Esophagus squamous epithelium (tissue), 4 donors: ENCODE results near the gene KRTAP10-7.
"Not testable (repeated sequence)": the region's sequence is repeated elsewhere in the genome, so short reads cannot be mapped to it uniquely, and the experiment has no call there.

ENCODE experiments used
- POLR2A ChIP-seq, 4 donors: fragments of 450-650 bp; IDR thresholded peaks; one replicate each; pipeline ENCODE4 v1.6.1; 2017; ENCODE audit warnings: antibody characterized with exemption in 4 of 4, mild to moderate bottlenecking in 4 of 4, moderate library complexity in 3 of 4
- TF ChIP-seq, protein P1 (sequence below), 6 experiments: fragments of 450-650 bp in 4 of 6; fragments of 200-600 bp in 2 of 6; sonication (generic) in 2 of 6; IDR thresholded peaks; one replicate each; pipeline ENCODE4 v1.5.1; 2016 to 2019; ENCODE audit warnings: antibody characterized with exemption in 6 of 6, mild to moderate bottlenecking in 4 of 6, moderate library complexity in 4 of 6

DNA sequence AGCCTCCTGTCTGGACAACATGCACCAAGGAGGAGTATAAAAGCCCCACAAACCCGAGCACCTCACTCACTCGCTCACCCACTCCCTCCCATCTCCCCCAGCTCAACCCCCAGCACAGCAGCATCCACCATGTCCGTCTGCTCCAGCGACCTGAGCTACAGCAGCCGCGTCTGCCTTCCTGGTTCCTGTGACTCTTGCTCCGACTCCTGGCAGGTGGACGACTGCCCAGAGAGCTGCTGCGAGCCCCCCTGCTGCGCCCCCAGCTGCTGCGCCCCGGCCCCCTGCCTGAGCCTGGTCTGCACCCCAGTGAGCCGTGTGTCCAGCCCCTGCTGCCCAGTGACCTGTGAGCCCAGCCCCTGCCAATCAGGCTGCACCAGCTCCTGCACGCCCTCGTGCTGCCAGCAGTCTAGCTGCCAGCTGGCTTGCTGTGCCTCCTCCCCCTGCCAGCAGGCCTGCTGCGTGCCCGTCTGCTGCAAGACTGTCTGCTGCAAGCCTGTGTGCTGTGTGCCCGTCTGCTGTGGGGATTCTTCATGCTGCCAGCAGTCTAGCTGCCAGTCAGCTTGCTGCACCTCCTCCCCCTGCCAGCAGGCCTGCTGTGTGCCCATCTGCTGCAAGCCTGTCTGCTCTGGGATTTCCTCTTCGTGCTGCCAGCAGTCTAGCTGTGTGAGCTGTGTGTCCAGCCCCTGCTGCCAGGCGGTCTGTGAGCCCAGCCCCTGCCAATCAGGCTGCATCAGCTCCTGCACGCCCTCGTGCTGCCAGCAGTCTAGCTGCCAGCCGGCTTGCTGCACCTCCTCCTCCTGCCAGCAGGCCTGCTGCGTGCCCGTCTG, 26.6 kb upstream of the KRTAP10-7 start, which contains the start of gene KRTAP10-4:
- TF ChIP-seq, protein P1, sequence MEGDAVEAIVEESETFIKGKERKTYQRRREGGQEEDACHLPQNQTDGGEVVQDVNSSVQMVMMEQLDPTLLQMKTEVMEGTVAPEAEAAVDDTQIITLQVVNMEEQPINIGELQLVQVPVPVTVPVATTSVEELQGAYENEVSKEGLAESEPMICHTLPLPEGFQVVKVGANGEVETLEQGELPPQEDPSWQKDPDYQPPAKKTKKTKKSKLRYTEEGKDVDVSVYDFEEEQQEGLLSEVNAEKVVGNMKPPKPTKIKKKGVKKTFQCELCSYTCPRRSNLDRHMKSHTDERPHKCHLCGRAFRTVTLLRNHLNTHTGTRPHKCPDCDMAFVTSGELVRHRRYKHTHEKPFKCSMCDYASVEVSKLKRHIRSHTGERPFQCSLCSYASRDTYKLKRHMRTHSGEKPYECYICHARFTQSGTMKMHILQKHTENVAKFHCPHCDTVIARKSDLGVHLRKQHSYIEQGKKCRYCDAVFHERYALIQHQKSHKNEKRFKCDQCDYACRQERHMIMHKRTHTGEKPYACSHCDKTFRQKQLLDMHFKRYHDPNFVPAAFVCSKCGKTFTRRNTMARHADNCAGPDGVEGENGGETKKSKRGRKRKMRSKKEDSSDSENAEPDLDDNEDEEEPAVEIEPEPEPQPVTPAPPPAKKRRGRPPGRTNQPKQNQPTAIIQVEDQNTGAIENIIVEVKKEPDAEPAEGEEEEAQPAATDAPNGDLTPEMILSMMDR (IDR thresholded peaks at IDR 0.05): not testable (repeated sequence)
- not testable (repeated sequence) for TF ChIP-seq POLR2A (IDR thresholded peaks at IDR 0.05)
